ENCODE results near the gene CDH23.

Gene CDH23

DNA sequence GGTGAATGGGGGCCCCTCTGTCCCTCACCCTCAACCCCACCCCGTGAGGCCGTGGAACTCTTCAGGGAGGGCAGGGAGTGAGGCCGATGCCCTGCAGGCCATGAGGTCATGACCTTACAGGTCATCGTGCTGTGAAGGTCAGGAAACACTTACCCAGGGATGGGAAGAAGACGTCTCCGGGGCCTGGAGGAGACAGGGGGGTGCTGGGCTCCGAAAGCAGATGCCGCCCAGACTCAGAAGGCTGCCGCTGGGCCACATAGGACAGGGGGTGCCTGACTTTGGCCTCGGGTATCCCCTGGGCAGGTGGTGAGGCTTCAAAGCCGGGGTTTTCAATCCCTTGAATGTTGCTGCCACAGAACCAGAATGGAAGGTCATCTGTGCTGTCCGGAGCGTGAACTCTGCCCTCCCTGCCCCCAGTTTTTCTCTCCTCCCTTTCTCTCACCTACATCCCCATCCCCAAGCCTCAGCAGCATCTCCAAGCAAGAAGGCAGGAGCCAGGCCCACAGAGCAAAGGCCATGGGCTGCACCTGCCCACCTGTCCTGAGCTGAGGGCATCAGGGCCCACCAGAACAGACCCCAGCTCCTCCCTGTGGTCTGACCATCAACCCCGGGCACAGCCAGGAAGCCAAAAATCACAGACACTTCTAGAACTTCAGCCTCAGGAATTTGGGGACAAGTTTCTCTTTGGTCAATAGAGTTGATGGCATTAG is 354.9 kb downstream of the CDH23 start:
- no peak overlapping the region for H3K4me3 ChIP-seq (ENCODE audit: low read depth, low read length)
- TF ChIP-seq, protein P1, sequence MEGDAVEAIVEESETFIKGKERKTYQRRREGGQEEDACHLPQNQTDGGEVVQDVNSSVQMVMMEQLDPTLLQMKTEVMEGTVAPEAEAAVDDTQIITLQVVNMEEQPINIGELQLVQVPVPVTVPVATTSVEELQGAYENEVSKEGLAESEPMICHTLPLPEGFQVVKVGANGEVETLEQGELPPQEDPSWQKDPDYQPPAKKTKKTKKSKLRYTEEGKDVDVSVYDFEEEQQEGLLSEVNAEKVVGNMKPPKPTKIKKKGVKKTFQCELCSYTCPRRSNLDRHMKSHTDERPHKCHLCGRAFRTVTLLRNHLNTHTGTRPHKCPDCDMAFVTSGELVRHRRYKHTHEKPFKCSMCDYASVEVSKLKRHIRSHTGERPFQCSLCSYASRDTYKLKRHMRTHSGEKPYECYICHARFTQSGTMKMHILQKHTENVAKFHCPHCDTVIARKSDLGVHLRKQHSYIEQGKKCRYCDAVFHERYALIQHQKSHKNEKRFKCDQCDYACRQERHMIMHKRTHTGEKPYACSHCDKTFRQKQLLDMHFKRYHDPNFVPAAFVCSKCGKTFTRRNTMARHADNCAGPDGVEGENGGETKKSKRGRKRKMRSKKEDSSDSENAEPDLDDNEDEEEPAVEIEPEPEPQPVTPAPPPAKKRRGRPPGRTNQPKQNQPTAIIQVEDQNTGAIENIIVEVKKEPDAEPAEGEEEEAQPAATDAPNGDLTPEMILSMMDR (IDR thresholded peaks at IDR 0.05; ENCODE audit: borderline replicate concordance, insufficient read depth, low read depth, low read length): no peak

DNA sequence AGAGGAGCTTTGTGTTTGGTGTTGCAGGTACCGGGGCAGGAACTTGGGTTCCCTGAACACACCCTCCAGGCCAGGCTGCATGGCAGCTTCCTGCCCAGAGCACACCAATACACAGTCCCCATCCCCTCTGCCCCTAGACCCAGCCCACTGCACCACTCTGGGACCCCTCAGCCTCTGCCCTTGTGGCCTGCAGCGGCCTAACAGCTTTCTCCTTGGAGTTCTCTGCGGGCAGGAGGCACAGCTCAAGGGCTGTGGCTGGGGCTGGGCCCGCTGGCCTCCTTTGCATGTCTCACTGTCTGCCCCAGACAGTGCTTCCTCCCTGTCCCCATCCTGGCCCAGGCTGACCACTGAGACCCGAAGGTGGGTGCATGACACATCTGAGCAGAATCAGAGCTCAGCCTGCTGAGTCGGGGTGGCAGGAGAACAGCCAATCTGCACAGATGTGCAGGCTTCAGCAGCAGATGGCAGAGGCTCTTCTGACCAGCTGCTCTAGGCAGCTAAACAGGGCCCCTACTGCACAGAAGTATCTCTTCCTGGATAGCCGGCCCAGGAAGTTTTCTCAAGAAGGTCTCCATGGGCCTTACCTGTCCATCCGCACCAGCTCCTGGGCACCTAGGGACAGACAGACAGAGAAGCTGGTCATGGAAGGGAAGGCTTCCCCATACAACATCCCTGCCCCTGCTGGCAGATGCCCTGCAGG is 355.8 kb downstream of the CDH23 start:
- H3K4me3 ChIP-seq (ENCODE audit: low read depth, low read length): no peak overlapping the region
- TF ChIP-seq, protein P1 (IDR thresholded peaks at IDR 0.05; ENCODE audit: borderline replicate concordance, insufficient read depth, low read depth, low read length): no peak

DNA sequence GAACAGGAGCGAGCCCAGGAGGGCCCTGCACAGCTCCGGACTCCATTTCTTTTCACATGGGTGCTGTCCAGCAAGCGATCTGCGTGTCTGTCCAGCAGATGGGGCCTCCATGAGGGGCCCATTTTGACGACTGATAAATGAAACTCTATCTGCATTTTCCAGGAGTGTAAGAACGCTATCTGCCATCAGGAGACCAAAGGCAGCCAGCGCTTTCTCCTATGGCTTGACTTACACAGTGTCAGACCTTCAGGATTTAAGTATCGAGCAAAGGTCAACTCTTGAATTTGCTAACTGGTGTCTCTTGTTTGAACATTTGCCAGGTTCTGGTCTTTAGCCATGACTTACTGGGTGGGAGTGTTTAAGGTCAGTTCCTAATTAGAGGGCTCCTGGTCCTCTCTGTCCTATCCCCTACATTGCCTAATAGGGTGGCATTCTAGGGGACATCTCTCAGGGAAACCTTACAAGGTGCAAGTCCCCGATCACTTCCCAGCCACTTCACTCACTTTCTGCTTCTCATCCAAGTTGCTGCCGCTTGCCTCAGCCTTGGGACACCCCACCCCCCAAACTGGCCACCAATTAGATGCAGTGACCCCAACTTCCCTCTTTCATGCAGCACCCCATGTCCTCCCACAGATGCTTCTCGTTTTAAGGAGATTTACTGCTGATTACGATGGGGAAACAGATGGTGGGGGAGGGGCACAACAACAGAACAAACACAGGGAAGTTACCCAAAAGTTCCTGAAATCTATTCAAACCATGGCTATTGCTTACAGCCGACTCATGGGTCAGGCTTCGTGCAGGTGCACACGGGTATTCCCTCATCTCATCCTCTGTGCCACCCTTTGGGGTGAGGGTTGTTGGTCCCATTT is 356.6 kb downstream of the CDH23 start:
- TF ChIP-seq, protein P1 (IDR thresholded peaks at IDR 0.05; ENCODE audit: borderline replicate concordance, insufficient read depth, low read depth, low read length): no peak
- no peak overlapping the region for H3K4me3 ChIP-seq (ENCODE audit: low read depth, low read length)

DNA sequence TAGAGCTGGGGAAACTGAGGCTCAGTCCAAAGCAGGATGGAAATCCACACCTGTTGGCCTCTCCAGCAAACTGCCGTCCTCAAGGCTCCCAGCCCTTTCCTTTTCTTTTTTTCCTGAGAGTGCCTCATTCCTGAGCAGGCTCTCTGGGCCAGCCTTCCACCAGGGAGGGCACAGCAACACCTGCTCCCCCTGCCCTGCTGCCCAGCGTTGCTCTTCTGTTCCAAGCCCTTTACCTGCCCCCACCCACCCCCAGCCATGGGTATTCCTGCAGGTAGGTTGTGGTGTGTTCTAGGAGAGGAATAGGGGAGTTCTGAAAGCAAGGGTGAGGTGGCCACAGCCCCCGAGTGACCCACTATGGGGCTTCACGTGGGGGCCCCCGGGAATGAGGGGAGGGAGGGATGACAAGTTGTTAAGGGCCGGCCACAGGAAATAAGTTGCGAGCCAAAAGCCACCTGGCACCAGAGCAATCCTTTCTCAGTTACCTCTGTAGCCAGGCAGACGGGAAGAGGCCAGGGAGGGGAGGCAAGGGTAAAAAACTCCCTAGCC is 357.3 kb downstream of the CDH23 start:
- no peak overlapping the region for H3K4me3 ChIP-seq (ENCODE audit: low read depth, low read length)
- TF ChIP-seq, protein P1 (IDR thresholded peaks at IDR 0.05; ENCODE audit: borderline replicate concordance, insufficient read depth, low read depth, low read length): no peak

DNA sequence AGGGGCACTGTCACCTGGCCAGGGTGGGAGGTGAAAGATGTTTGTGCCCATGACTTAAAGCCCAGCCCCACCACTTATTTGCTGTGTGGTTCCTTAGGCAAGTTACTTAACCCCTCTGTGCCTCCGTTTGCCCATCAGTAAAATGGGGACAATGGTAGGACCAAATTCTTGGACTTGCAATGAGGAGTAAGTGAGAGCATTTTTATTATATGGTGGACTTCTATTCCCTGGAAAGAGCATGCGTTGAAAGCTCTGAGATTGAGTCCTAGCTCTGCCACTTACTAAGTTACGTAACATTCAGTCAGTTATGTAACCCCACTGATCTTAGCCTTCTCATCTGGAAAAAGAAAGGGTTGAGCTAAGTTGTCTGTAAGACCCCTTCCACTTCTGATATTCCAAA is 357.8 kb downstream of the CDH23 start:
- no peak overlapping the region for H3K4me3 ChIP-seq (ENCODE audit: low read depth, low read length)
- TF ChIP-seq, protein P1 (IDR thresholded peaks at IDR 0.05; ENCODE audit: borderline replicate concordance, insufficient read depth, low read depth, low read length): no peak

DNA sequence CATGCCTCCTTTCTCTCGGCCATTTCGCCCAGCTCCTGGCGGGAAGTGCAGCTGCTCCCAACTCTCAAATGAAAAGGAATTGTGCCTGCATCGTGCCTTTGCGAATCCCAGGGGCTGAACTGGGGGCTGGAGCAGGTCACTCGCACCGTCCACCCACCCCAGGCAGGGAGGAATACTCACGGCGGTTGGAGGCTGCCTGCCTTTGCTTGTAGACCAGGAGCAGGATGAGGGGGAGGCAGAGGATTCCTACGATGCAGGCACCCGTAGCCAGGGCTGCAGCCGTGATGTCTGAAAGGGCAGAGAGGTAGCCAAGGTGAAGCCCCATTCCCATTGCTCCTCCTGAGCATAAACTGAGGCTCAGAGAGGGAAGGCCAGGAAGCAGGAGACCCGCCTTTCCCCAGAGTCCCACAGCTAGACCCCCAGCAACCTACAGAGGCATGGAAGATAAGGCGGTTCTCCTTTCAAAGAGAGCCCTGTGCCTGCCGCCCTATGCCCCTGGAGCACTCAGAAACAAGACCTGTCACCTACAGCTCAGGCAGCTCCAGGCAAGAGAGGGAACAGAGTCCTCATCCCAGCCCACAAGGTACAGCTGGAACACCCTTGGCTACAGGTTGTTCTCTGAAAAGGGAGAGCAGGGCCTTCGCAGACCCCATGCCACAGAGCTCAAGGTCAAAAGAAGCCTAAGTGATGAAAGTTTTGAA is 358.6 kb downstream of the CDH23 start:
- H3K4me3 ChIP-seq (ENCODE audit: low read depth, low read length): no peak overlapping the region
- TF ChIP-seq, protein P1 (IDR thresholded peaks at IDR 0.05; ENCODE audit: borderline replicate concordance, insufficient read depth, low read depth, low read length): no peak

Measured in GM12875 (cell line).